ENCODE data around the gene SWAP70. TPM values are rescaled to one million over a fixed set of nuclear protein-coding genes. Genes with fewer than 3 reads are reported as not detected.

The SWAP70 gene
- total RNA-seq, 1 donor from 2014 or later: 33.7 TPM

GRCh38 chr11:9672918-9673317 lies 9.0 kb downstream of the SWAP70 start:
- Histone ChIP-seq H3K4me3 (ENCODE audit: insufficient read depth, low read depth, low read length) (no peak overlapping the region), H3K27me3 (ENCODE audit: insufficient read depth, low read length) (no peaks in the 10 kb centered on the region), H3K9ac (ENCODE audit: low read length) (no peak overlapping the region), H3K9me3 (ENCODE audit: insufficient read depth, low read depth, low read length) (no peaks in the 10 kb centered on the region), H3K36me3 (ENCODE audit: insufficient read depth, low read length) (no peaks in the 10 kb centered on the region), H3K4me1 (ENCODE audit: insufficient read depth, low read length) (peaks cover 4% of the 10 kb centered on the region), H2AFZ (ENCODE audit: low read depth, low read length) (no peak overlapping the region), H3K79me2 (ENCODE audit: insufficient read depth, low read length) (peaks cover 72% of the 10 kb centered on the region), H3K27ac (ENCODE audit: low read depth, low read length) (no peak overlapping the region), H3K4me2 (ENCODE audit: low read length) (no peak overlapping the region), H4K20me1 (ENCODE audit: insufficient read depth, low read length) (peaks cover 8% of the 10 kb centered on the region)
- no peak for DNase-seq (ENCODE audit: low read depth)
- H3K4me1 Mint-ChIP-seq (ENCODE audit: low read depth, unreplicated experiment): peaks cover 9% of the 10 kb centered on the region
- H3K27ac Mint-ChIP-seq (ENCODE audit: unreplicated experiment): no peak overlapping the region
- TF ChIP-seq CTCF (IDR thresholded peaks at IDR 0.05; ENCODE audit: insufficient read depth, low read depth, low read length): no peak
- no peak for TF ChIP-seq EZH2 (IDR thresholded peaks at IDR 0.05; ENCODE audit: insufficient read depth, low read length)
- FAIRE-seq: no peak
- peaks cover 3% of the 10 kb centered on the region for H3K9me3 Mint-ChIP-seq (ENCODE audit: unreplicated experiment)
- H3K36me3 Mint-ChIP-seq (ENCODE audit: low read depth, unreplicated experiment): peaks cover 2% of the 10 kb centered on the region
- H3K4me3 Mint-ChIP-seq (ENCODE audit: unreplicated experiment): no peak overlapping the region
- no peaks in the 10 kb centered on the region for H3K27me3 Mint-ChIP-seq (ENCODE audit: low read depth, unreplicated experiment)

DNA sequence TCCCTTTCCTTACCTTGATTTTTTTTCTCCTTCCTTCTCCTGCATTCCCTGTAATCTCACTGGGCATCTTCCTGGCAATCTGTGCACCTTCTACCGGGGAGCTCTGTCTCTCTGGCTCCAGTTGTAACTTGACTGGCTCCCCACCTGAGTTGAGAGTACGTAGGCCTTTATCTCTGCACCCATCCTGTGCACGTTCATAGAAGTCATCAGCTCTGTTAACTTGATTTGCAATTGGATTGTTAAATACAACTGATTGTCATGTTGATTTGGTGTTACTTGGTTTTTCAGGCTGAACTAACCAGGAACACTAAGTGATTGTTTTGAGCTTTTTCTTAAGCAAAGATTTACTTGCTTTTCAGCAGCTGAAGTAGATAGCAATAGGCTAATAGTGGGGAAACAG lies 11.8 kb downstream of the SWAP70 start:
- peaks cover 72% of the 10 kb centered on the region for H3K79me2 ChIP-seq (ENCODE audit: insufficient read depth, low read length)
- no peak overlapping the region for H2AFZ ChIP-seq (ENCODE audit: low read depth, low read length)
- Mint-ChIP-seq H3K4me3 (ENCODE audit: unreplicated experiment) (peak overlapping the region; percentile 47), H3K27ac (ENCODE audit: unreplicated experiment) (peak overlapping the region; percentile 0), H3K9me3 (ENCODE audit: unreplicated experiment) (peaks cover 3% of the 10 kb centered on the region), H3K4me1 (ENCODE audit: low read depth, unreplicated experiment) (peaks cover 20% of the 10 kb centered on the region), H3K27me3 (ENCODE audit: low read depth, unreplicated experiment) (no peaks in the 10 kb centered on the region), H3K36me3 (ENCODE audit: low read depth, unreplicated experiment) (no peaks in the 10 kb centered on the region)
- no peak overlapping the region for H3K4me3 ChIP-seq (ENCODE audit: insufficient read depth, low read depth, low read length)
- no peak overlapping the region for H3K27ac ChIP-seq (ENCODE audit: low read depth, low read length)
- peaks cover 8% of the 10 kb centered on the region for H4K20me1 ChIP-seq (ENCODE audit: insufficient read depth, low read length)
- no peaks in the 10 kb centered on the region for H3K36me3 ChIP-seq (ENCODE audit: insufficient read depth, low read length)
- no peaks in the 10 kb centered on the region for H3K27me3 ChIP-seq (ENCODE audit: insufficient read depth, low read length)
- TF ChIP-seq CTCF (IDR thresholded peaks at IDR 0.05; ENCODE audit: insufficient read depth, low read depth, low read length) (no peak), EZH2 (IDR thresholded peaks at IDR 0.05; ENCODE audit: insufficient read depth, low read length) (no peak)
- peaks cover 4% of the 10 kb centered on the region for H3K4me1 ChIP-seq (ENCODE audit: insufficient read depth, low read length)
- no peak for FAIRE-seq
- H3K9ac ChIP-seq (ENCODE audit: low read length): no peak overlapping the region
- H3K9me3 ChIP-seq (ENCODE audit: insufficient read depth, low read depth, low read length): no peaks in the 10 kb centered on the region
- DNase-seq (ENCODE audit: low read depth): no peak
- no peak overlapping the region for H3K4me2 ChIP-seq (ENCODE audit: low read length)

GRCh38 chr11:9677951-9678350 lies 14.1 kb downstream of the SWAP70 start:
- TF ChIP-seq CTCF (IDR thresholded peaks at IDR 0.05; ENCODE audit: insufficient read depth, low read depth, low read length) (no peak), EZH2 (IDR thresholded peaks at IDR 0.05; ENCODE audit: insufficient read depth, low read length) (no peak)
- Mint-ChIP-seq H3K27ac (ENCODE audit: unreplicated experiment) (no peak overlapping the region), H3K4me1 (ENCODE audit: low read depth, unreplicated experiment) (peaks cover 20% of the 10 kb centered on the region), H3K4me3 (ENCODE audit: unreplicated experiment) (no peak overlapping the region), H3K27me3 (ENCODE audit: low read depth, unreplicated experiment) (no peaks in the 10 kb centered on the region), H3K36me3 (ENCODE audit: low read depth, unreplicated experiment) (no peaks in the 10 kb centered on the region), H3K9me3 (ENCODE audit: unreplicated experiment) (peaks cover 3% of the 10 kb centered on the region)
- DNase-seq (ENCODE audit: low read depth): no peak
- no peaks in the 10 kb centered on the region for H3K36me3 ChIP-seq (ENCODE audit: insufficient read depth, low read length)
- no peak overlapping the region for H3K4me3 ChIP-seq (ENCODE audit: insufficient read depth, low read depth, low read length)
- H4K20me1 ChIP-seq (ENCODE audit: insufficient read depth, low read length): peaks cover 19% of the 10 kb centered on the region
- FAIRE-seq: no peak
- H3K4me1 ChIP-seq (ENCODE audit: insufficient read depth, low read length): no peaks in the 10 kb centered on the region
- peaks cover 82% of the 10 kb centered on the region for H3K79me2 ChIP-seq (ENCODE audit: insufficient read depth, low read length)
- no peak overlapping the region for H3K9ac ChIP-seq (ENCODE audit: low read length)
- no peaks in the 10 kb centered on the region for H3K9me3 ChIP-seq (ENCODE audit: insufficient read depth, low read depth, low read length)
- no peaks in the 10 kb centered on the region for H3K27me3 ChIP-seq (ENCODE audit: insufficient read depth, low read length)
- H2AFZ ChIP-seq (ENCODE audit: low read depth, low read length): no peak overlapping the region
- no peak overlapping the region for H3K4me2 ChIP-seq (ENCODE audit: low read length)
- peak overlapping the region; percentile 35 for H3K27ac ChIP-seq (ENCODE audit: low read depth, low read length)

Data from astrocyte (in vitro differentiated cells and primary cell).